Central memory CD8-positive, alpha-beta T cell (primary cell): ENCODE results near the gene FOSB.

Experiments
- ATAC-seq: fragments of 150-1000 bp; cut with Tn5 transposase; replicated peaks from 2 replicates; pipeline ENCODE4 v1.10.0; 2022; ENCODE audit warnings: mild to moderate bottlenecking, moderate FRiP score, moderate number of reproducible peaks; ENCODE audit not compliant: poor library complexity, severe bottlenecking; ENCODE audit errors: extremely low read depth
- DNase-seq, 2 donors: peaks; one replicate each; pipeline ENCODE4 v3.0.0; 2021; ENCODE audit warnings: low spot score in 2 of 2
- H3K27ac Mint-ChIP-seq: one replicate; pipeline ENCODE4 v1.8.0; 2022; ENCODE audit warnings: low read depth, mild to moderate bottlenecking, moderate library complexity, mixed read lengths
- H3K27me3 Mint-ChIP-seq: one replicate; pipeline ENCODE4 v1.8.0; 2022; ENCODE audit warnings: mixed read lengths
- H3K36me3 Mint-ChIP-seq: one replicate; pipeline ENCODE4 v1.8.0; 2022; ENCODE audit warnings: mild to moderate bottlenecking, moderate library complexity, mixed read lengths; ENCODE audit not compliant: insufficient read depth
- H3K4me1 Mint-ChIP-seq: one replicate; pipeline ENCODE4 v1.8.0; 2022; ENCODE audit warnings: mixed read lengths
- H3K4me3 Mint-ChIP-seq: one replicate; pipeline ENCODE4 v1.8.0; 2022; ENCODE audit warnings: mild to moderate bottlenecking, moderate library complexity, mixed read lengths
- H3K9me3 Mint-ChIP-seq: one replicate; pipeline ENCODE4 v1.8.0; 2022; ENCODE audit warnings: mixed read lengths

The FOSB gene

DNA sequence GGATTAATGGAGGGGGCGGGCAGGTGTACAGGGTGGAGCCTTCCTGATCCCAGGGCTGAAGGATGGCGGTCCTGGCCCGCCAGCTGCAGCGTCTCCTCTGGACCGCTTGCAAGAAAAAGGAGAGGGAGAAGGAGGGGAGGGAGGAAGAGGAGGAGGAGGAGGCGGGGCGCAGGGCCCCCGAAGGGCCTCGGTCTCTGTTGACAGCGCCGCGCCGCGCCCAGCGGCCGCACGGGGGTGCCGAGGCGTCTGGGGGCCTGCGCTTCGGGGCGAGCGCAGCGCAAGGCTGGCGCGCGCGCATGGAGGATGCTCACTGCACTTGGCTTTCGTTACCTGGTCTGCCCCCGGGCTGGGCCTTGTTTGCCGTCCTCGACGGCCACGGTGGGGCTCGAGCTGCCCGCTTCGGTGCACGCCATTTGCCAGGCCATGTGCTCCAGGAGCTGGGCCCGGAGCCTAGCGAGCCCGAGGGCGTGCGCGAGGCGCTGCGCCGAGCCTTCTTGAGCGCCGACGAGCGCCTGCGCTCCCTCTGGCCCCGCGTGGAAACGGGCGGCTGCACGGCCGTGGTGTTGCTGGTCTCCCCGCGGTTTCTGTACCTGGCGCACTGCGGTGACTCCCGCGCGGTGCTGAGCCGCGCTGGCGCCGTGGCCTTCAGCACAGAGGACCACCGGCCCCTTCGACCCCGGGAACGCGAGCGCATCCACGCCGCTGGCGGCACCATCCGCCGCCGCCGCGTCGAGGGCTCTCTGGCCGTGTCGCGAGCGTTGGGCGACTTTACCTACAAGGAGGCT is 30.8 kb downstream of the FOSB start, which contains the start of gene PPM1N:
Gene PPM1N, plus strand, starts transcription at position 33 of the 785 bp plus-strand sequence. Its CDS starts 30 bp downstream, at position 63.
- H3K27ac Mint-ChIP-seq, result peak within 1 kb of the TSS; percentile 74
- peaks cover 10% of the 10 kb centered on the region for H3K36me3 Mint-ChIP-seq
- DNase-seq (peak; percentile 55 to 61), ATAC-seq (peak; percentile 75)
- peaks cover 41% of the 10 kb centered on the region for H3K4me1 Mint-ChIP-seq
- H3K9me3 Mint-ChIP-seq, result no peaks in the 10 kb centered on the region
- H3K27me3 Mint-ChIP-seq, result peaks cover 11% of the 10 kb centered on the region
- peak within 1 kb of the TSS; percentile 82 for H3K4me3 Mint-ChIP-seq

DNA sequence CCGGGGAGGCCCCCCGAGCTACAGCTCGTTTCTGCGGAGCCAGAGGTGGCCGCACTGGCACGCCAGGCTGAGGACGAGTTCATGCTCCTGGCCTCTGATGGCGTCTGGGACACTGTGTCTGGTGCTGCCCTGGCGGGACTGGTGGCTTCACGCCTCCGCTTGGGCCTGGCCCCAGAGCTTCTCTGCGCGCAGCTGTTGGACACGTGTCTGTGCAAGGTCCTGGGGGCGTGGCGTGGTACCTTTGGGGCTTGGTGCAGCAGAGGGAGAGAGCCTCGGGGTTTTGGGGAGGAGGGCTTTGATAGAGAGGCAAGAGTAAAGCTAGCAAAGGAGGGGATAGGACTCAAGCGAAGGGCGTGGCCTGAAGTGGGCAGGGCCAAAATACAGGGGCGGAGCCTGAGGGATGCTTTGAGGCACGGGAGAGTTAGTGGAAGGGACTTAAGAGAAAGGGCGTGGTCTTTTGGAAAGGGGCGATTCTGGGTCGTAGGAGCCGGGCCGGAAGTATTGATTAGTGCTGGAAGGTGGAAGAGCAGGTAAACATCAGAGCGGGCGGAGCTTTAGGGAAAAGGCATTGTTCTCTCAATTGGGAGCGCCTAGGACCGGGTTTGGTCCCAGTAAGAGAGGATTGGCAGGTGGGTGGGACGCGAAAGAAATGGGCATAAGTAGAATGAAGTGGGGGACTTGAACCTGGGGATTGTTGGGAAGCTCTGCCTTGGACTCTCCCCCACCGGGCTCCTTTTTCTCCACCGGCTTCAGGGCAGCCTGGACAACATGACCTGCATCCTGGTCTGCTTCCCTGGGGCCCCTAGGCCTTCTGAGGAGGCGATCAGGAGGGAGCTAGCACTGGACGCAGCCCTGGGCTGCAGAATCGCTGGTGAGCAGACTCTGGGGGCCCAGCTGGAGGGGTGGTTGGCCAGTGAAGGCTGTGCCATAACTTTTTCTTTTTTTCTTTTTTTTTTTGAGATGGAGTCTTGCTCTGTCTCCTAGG is 31.7 kb downstream of the FOSB start:
- DNase-seq, result peak in 1 of 2 donors; percentile 30
- peaks cover 11% of the 10 kb centered on the region for H3K27me3 Mint-ChIP-seq
- peak overlapping the region; percentile 82 for H3K4me3 Mint-ChIP-seq
- H3K27ac Mint-ChIP-seq, result no peak overlapping the region
- H3K4me1 Mint-ChIP-seq, result peaks cover 41% of the 10 kb centered on the region
- no peaks in the 10 kb centered on the region for H3K9me3 Mint-ChIP-seq
- peak; percentile 9 for ATAC-seq
- H3K36me3 Mint-ChIP-seq, result peaks cover 10% of the 10 kb centered on the region

- H3K4me3 Mint-ChIP-seq, result no peak overlapping the region
- ATAC-seq (no peak), DNase-seq (no peak)
- H3K9me3 Mint-ChIP-seq, result no peaks in the 10 kb centered on the region
- H3K36me3 Mint-ChIP-seq, result peaks cover 7% of the 10 kb centered on the region
- peaks cover 39% of the 10 kb centered on the region for H3K4me1 Mint-ChIP-seq
- H3K27ac Mint-ChIP-seq, result no peak overlapping the region
- H3K27me3 Mint-ChIP-seq, result no peaks in the 10 kb centered on the region
Observed at GRCh38 chr19:45500918-45501729, 33.3 kb downstream of the FOSB start.

- H3K9me3 Mint-ChIP-seq, result no peaks in the 10 kb centered on the region
- no peak overlapping the region for H3K4me3 Mint-ChIP-seq
- ATAC-seq (no peak), DNase-seq (no peak)
- H3K27me3 Mint-ChIP-seq, result no peaks in the 10 kb centered on the region
- peaks cover 39% of the 10 kb centered on the region for H3K4me1 Mint-ChIP-seq
- H3K27ac Mint-ChIP-seq, result no peak overlapping the region
- peaks cover 7% of the 10 kb centered on the region for H3K36me3 Mint-ChIP-seq
Observed at GRCh38 chr19:45501730-45502014, 33.9 kb downstream of the FOSB start.

- no peak for DNase-seq
- ATAC-seq, result no peak
- H3K4me1 Mint-ChIP-seq, result peaks cover 35% of the 10 kb centered on the region
- H3K27me3 Mint-ChIP-seq, result no peaks in the 10 kb centered on the region
- H3K27ac Mint-ChIP-seq, result no peak overlapping the region
- no peak overlapping the region for H3K4me3 Mint-ChIP-seq
- no peaks in the 10 kb centered on the region for H3K9me3 Mint-ChIP-seq
- peaks cover 8% of the 10 kb centered on the region for H3K36me3 Mint-ChIP-seq
Observed at GRCh38 chr19:45502111-45502510, 34.3 kb downstream of the FOSB start.

DNA sequence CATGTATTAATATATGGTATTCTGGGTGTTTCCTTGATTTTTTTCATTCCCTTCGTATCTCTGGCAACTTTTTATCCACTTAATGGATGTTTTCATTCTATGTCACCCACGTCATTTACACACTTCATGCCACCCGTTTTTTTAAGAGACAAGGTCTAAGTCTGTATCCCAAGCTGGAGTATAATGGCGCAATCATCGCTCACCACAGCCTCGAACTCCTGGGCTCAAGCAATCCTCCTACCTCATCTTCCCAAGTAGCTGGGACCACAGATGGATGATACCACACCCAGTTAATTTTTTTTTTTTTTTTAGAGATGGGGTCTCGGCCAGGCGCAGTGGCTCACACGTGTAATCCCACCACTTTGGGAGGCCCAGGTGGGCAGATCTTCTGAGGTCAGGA is 36.1 kb downstream of the FOSB start:
- no peak for ATAC-seq
- no peak for DNase-seq
- Mint-ChIP-seq H3K4me3 (no peak overlapping the region), H3K27me3 (no peaks in the 10 kb centered on the region), H3K9me3 (no peaks in the 10 kb centered on the region), H3K27ac (no peak overlapping the region), H3K36me3 (peaks cover 11% of the 10 kb centered on the region), H3K4me1 (peaks cover 25% of the 10 kb centered on the region)

DNA sequence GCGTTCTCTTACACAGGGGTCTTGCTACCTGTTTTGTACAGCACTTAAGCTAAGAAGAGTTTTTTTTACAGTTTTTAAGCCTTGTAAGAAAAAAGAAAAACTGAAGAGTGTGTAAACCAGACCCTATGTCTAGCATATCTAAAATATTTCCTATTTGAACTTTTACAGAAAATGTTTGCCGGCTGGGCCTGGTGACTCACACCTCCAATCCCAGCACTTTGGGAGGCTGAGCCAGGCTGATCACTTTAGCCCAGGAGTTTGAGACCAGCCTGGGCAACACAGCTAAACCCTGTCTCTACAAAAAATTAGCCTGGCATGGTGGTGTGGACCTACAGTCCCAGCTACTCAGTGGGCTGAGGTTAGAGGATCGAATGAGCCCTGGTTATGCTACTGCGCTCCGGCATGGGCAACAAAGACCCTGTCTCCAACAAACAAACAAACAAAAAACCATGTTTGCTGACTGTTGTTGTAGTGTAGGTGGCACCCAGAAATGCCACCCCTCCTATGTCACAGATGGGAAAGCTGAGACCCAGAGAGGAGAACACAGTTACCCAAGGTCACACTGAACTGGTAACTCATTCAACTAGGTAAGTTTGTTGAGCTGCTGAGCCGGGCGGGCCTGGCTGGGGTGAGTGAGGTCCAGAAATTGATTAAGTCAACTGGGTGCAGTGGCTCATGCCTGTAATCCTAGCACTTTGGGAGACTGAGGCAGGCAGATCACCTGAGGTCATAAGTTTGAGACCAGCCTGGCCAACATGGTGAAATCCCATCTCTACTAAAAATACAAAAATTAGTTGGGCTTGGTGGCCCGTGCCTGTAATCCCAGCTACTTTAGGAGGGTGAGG is 37.6 kb downstream of the FOSB start:
- DNase-seq (no peak), ATAC-seq (no peak)
- Mint-ChIP-seq H3K4me1 (peaks cover 32% of the 10 kb centered on the region), H3K36me3 (peaks cover 10% of the 10 kb centered on the region), H3K27me3 (no peaks in the 10 kb centered on the region), H3K9me3 (no peaks in the 10 kb centered on the region), H3K27ac (peak overlapping the region; percentile 99), H3K4me3 (peak overlapping the region; percentile 100)

DNA sequence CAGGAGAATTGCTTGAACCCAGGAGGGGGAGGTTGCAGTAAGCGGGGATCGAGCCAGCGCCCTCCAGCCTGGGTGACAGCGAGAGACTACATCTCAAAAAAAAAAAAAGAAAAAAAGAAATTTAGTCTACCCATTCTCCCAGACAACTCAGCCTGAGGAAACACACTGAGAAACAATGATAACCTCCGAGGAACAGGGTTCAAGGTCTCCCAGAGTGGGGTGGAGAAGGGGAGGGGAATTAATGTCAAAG is 38.1 kb downstream of the FOSB start:
- Mint-ChIP-seq H3K27me3 (no peaks in the 10 kb centered on the region), H3K4me3 (peak overlapping the region; percentile 100), H3K27ac (peak overlapping the region; percentile 99), H3K9me3 (no peaks in the 10 kb centered on the region), H3K4me1 (peaks cover 34% of the 10 kb centered on the region), H3K36me3 (peaks cover 10% of the 10 kb centered on the region)
- no peak for ATAC-seq
- no peak for DNase-seq

DNA sequence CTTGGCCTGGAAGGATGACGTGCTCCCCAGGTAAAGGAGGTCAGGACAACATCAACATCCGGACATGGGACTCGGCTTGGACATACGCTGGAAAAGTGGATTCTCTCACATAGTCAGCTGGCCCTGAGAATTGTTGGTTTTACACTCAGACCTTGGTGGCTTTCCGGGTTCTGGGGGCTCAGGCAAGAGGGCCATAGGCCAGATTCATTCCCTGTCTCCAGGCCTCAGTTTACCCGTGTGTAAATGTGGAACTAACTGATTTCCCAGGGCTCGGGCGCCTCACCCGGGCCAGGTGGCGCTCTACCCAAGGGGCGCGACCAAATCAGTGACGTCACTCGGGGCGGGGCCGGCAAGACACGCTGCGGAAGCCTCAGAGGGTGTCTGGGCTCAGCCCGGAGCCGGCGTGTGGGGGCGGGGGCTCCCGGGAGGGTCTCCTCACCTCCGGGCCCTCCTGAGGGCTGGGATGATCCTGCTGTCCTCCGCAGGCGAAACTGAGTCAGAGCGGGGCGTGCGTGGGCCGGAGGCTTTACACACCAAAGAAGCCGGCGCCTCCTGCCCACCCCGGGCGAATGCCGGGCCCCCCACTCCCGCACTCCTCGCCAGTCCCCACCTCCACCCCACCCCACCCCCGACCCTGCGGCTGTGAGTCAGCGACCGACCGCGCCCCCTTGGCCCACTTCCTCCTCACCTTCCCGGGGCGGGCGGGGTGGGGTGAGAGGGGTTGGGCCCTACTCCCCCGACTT is 38.6 kb downstream of the FOSB start:
- Mint-ChIP-seq H3K4me3 (peak overlapping the region; percentile 100), H3K4me1 (peaks cover 34% of the 10 kb centered on the region), H3K36me3 (peaks cover 13% of the 10 kb centered on the region), H3K27ac (peak overlapping the region; percentile 99), H3K9me3 (no peaks in the 10 kb centered on the region), H3K27me3 (no peaks in the 10 kb centered on the region)
- DNase-seq, result peak; percentile 96 to 97
- peak; percentile 86 for ATAC-seq

DNA sequence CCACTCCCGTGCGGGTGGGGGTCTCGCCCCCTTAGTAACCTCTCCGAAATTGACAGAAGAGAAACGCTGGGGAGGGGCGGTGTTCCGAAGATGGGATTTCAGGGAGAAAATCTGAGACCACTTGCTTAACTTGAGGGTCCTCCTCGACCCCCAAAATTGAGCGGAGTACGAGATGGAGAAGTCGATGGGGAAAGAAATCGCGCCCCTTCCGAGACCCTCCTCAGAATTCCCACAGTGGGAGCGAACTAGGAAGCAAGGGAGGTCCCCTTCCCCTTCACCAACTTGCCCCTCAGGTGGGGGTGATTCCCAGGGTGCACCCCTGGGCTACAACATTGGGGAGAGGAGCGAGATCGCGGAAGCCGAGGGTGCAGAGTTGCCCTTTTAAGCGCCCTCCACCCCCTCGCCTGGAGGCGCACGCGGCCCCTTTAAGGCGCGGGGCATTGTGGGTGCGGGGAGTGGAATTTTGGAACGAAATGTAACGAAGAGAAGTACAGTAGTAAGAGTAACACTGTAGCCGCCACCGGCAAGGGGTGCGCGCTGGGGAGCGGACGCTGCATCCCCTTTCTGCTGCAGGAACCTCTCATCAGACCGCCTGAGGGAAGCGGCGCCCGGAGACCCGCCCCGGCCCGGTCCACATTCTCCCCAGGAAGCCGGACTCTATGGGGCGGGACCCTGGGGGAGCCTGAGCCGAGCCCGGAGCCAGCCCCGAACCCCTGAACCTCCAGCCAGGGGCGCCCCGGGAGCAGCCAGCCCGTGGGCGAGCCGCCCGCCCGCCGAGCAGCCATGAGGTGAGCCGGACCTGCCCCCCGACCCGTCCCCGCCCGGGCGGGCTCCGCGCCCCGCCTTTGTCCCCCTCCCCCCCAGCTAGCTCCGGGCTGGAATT is 39.4 kb downstream of the FOSB start, which contains the start of gene VASP:
Gene VASP, plus strand, starts transcription at position 491 of the 883 bp plus-strand sequence. Its CDS starts 293 bp downstream, at position 784.
- H3K4me3 Mint-ChIP-seq, result peak within 1 kb of the TSS; percentile 100
- no peaks in the 10 kb centered on the region for H3K27me3 Mint-ChIP-seq
- no peaks in the 10 kb centered on the region for H3K9me3 Mint-ChIP-seq
- peaks cover 38% of the 10 kb centered on the region for H3K4me1 Mint-ChIP-seq
- DNase-seq (peak; percentile 80 to 90), ATAC-seq (peak; percentile 77)
- peak within 1 kb of the TSS; percentile 99 for H3K27ac Mint-ChIP-seq
- peaks cover 16% of the 10 kb centered on the region for H3K36me3 Mint-ChIP-seq
